HG03521 (cell line): ENCODE measurements around the gene SDHA.
"Not testable (repeated sequence)": the region's sequence is repeated elsewhere in the genome, so short reads cannot be mapped to it uniquely, and the experiment has no call there.

ENCODE experiments used
- ATAC-seq: cut with Tn5 transposase; IDR thresholded peaks from one replicate; pipeline ENCODE4 v1.9.1; 2021; ENCODE audit warnings: mild to moderate bottlenecking, moderate library complexity; ENCODE audit not compliant: unreplicated experiment

The SDHA gene

GRCh38 chr5:218457-219291 lies 554 bp downstream of the SDHA start:
- peak; percentile 23 for ATAC-seq

GRCh38 chr5:219460-219863 lies 1.3 kb downstream of the SDHA start:
- no peak for ATAC-seq

- no peak for ATAC-seq
Measured at GRCh38 chr5:219991-220390, 1.9 kb downstream of the SDHA start.

GRCh38 chr5:222951-223715 lies 5.0 kb downstream of the SDHA start:
- not testable (repeated sequence) for ATAC-seq

GRCh38 chr5:223791-224190 lies 5.7 kb downstream of the SDHA start:
- no peak for ATAC-seq

GRCh38 chr5:225334-225733 lies 7.2 kb downstream of the SDHA start:
- no peak for ATAC-seq

GRCh38 chr5:227375-227774 lies 9.3 kb downstream of the SDHA start:
- ATAC-seq = not testable (repeated sequence)

GRCh38 chr5:228886-229285 lies 10.8 kb downstream of the SDHA start:
- ATAC-seq = no peak

- no peak for ATAC-seq
Measured at GRCh38 chr5:230711-231110, 12.6 kb downstream of the SDHA start.

- no peak for ATAC-seq
Measured at GRCh38 chr5:231661-232060, 13.5 kb downstream of the SDHA start.

GRCh38 chr5:233426-233825 lies 15.3 kb downstream of the SDHA start:
- not testable (repeated sequence) for ATAC-seq

- no peak for ATAC-seq
Measured at GRCh38 chr5:234450-234849, 16.3 kb downstream of the SDHA start.

- not testable (repeated sequence) for ATAC-seq
Measured at GRCh38 chr5:235527-235926, 17.4 kb downstream of the SDHA start.

GRCh38 chr5:237931-238330 lies 19.8 kb downstream of the SDHA start:
- ATAC-seq = not testable (repeated sequence)

- ATAC-seq = not testable (repeated sequence)
Measured at GRCh38 chr5:240550-240949, 22.4 kb downstream of the SDHA start.

GRCh38 chr5:241045-241669 lies 23.0 kb downstream of the SDHA start:
- ATAC-seq = not testable (repeated sequence)

GRCh38 chr5:243683-244367 lies 25.7 kb downstream of the SDHA start:
- ATAC-seq = not testable (repeated sequence)

- not testable (repeated sequence) for ATAC-seq
Measured at GRCh38 chr5:245717-246116, 27.6 kb downstream of the SDHA start.

GRCh38 chr5:250396-250795 lies 32.3 kb downstream of the SDHA start:
- ATAC-seq = not testable (repeated sequence)

- ATAC-seq = not testable (repeated sequence)
Measured at GRCh38 chr5:251016-251415, 32.9 kb downstream of the SDHA start.

- ATAC-seq = not testable (repeated sequence)
Measured at GRCh38 chr5:251538-251937, 33.4 kb downstream of the SDHA start.
